GM10266 (cell line): ENCODE results near the gene SMARCAD1.

Source experiments
- DNase-seq: peaks from one replicate; pipeline ENCODE4 v3.0.0; 2012; ENCODE audit errors: extremely low spot score
- TF ChIP-seq, protein P1 (sequence below): IDR thresholded peaks from 2 replicates; pipeline ENCODE4 v1.5.1; 2012; ENCODE audit warnings: mild to moderate bottlenecking, low read depth; ENCODE audit not compliant: control insufficient read depth, insufficient read depth; ENCODE audit errors: missing control alignments

SMARCAD1 gene

DNA sequence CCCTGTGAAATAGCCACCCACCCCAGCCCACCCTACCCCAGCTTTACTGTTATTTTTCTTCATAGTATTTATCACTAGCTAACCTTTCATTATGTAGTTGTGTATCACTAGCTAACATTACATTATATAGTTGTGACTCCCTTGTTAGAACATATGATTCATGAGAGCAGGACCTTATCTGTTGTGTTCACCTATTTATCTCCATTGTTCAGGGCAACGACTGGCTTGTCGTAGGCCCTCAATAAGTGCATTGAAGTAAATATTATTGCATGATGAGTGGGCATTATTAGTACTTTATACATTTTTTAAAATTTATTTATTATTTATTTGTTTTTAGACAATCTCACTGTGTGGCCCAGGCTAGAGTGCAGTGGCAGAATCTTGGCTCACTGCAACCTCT, 4.2 kb downstream of the SMARCAD1 start:
- DNase-seq: no peak
- TF ChIP-seq, protein P1, sequence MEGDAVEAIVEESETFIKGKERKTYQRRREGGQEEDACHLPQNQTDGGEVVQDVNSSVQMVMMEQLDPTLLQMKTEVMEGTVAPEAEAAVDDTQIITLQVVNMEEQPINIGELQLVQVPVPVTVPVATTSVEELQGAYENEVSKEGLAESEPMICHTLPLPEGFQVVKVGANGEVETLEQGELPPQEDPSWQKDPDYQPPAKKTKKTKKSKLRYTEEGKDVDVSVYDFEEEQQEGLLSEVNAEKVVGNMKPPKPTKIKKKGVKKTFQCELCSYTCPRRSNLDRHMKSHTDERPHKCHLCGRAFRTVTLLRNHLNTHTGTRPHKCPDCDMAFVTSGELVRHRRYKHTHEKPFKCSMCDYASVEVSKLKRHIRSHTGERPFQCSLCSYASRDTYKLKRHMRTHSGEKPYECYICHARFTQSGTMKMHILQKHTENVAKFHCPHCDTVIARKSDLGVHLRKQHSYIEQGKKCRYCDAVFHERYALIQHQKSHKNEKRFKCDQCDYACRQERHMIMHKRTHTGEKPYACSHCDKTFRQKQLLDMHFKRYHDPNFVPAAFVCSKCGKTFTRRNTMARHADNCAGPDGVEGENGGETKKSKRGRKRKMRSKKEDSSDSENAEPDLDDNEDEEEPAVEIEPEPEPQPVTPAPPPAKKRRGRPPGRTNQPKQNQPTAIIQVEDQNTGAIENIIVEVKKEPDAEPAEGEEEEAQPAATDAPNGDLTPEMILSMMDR: no peak

DNA sequence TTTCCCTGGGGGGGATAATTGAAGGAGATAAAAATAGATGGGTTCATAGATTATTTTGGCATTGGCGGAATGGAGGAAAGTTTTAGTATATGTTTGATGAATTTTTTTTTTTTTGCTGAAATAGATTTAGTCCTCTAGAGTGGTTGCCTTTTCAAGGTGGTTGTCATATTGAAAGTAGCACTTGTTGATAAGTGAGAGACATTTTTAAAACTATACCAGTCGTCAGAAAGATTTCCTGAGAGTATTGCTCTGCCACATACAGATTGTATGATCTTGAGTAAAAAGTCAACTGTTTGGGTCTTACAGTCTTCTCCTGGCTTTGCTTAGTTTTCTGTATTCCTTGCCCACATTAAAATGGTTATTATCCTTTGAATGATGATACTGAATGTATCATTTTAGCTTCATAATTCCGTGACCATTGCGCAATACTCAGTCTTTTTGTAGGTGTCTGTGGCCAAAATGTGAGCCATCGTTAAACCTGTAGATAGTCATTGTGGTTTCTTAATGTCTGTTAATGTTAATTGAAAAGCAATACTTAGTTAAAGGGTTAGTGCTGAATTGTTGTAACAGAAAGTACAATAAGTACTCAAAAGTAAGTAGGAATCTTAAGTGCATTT, 7.1 kb downstream of the SMARCAD1 start:
- TF ChIP-seq, protein P1: no peak
- no peak for DNase-seq

DNA sequence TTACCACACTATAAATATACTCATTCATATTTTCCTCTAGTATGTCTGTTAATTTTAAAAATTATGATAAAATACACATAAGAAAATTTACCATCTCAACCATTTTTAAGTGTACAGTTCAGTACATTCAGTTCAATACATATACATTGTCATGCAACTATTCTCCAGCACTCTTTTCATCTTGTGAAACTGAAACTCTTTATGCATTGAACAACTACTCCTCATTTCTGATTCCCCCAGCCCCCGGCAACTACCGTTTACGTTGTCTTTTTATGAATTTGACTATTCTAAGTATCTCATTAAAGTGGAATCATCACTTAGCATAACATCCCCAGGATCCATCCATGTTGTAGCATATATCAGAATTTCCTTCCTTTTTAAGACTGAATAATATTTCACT, 8.7 kb downstream of the SMARCAD1 start:
- DNase-seq: no peak
- TF ChIP-seq, protein P1: no peak

DNA sequence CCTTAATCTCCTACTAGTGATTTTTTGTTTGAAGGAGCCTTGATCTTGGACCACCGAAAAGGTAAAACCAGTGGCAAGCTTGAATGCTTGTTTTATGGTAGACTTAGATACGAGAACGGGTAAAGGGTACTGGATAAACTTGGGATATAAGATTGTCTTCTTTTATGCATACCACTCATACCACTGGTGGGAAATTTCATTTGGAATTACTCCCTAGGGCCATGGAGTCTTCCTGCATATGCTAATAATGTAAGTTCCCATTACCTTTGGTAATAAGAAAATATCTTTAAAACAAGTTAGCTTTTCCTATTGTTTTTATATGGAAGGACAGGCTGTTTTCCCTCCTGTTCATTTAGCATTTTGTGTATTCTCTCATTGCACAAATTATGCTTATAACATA, 11.7 kb downstream of the SMARCAD1 start:
- DNase-seq: no peak
- TF ChIP-seq, protein P1: no peak

DNA sequence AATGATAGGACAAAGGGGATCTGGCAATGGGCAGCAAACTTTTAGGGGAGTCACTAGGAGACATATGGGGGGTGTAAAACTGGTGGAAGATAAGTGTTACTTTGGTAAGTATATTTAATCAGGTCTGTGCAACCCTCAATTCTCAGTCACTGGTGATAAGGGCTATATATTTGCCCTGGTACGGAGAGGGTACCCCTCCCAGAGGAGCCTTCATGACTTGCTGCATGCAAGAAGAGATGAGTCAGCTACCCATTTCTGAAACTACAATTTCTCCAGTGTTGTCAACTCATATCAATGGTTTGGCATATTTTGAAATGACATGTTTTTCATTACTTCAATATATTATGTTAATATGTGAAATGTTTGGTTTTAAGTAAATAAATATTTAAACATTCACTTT, 14.3 kb downstream of the SMARCAD1 start:
- no peak for DNase-seq
- TF ChIP-seq, protein P1: no peak

DNA sequence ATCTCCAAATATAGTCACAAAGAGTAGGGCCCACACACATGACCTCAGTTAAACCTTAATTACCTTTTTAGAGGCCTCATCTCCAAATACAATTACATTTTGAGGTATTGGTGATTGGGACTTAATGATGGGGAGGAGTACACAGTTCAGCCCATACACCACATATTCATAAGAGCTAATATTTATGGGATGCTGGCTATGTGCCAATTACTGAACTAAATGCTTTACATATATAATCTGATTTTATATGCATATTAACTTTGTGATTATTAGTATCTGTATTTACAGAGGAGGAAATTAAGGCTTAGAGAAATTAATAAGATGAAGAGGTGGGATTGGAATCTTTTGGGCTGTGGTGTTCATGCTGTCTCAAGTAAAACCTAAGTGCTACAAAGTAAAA, 17.8 kb downstream of the SMARCAD1 start:
- TF ChIP-seq, protein P1: no peak

DNA sequence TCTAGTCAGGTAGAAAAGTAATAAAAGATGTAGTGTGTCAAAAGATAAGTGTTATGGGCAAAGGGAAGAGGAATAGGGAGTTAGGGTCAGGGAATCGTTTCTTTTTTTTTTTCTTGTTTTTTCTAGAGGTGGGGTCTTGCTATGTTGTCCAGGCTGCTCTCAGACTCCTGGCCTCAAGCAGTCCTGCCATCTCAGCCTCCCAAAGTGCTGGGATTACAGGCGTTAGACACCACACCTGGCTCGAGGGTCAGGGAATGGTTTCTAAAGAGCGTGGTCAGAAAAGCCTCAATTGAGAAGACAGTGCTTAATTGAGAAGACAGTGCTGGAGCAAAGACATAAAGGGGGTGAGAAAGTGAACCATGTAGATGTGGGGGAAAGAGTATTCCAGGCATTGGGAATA, 19.1 kb downstream of the SMARCAD1 start:
- TF ChIP-seq, protein P1: no peak
- DNase-seq: no peak

More for the DNA sequence above, 17.8 kb downstream of the SMARCAD1 start:
- no peak for DNase-seq
